Stimulated activated CD4-positive, alpha-beta T cell treated with anti-CD3 and anti-CD28 coated beads, Interleukin-1b, Interleukin-23, amount 100 ng/mL, for 24 hours (primary cell): ENCODE results near the gene FCRLB.
"Not testable (repeated sequence)": the region's sequence is repeated elsewhere in the genome, so short reads cannot be mapped to it uniquely, and the experiment has no call there.

Experiments used
- DNase-seq, 4 experiments: peaks; one replicate each; pipeline ENCODE4 v3.0.0-alpha.2; 2020; ENCODE audit warnings: low read depth in 4 of 4, low spot score in 1 of 4

The FCRLB gene

GRCh38 chr1:161718559-161719324, 2.6 kb upstream of the FCRLB start:
- DNase-seq = no peak

GRCh38 chr1:161719325-161719611, 2.1 kb upstream of the FCRLB start:
- no peak for DNase-seq

GRCh38 chr1:161720422-161720821, 922 bp upstream of the FCRLB start:
- DNase-seq = no peak

GRCh38 chr1:161721738-161722343, 497 bp downstream of the FCRLB start:
- no peak for DNase-seq

GRCh38 chr1:161722406-161722805, 1.1 kb downstream of the FCRLB start:
- DNase-seq = no peak

- DNase-seq = no peak
Observed at GRCh38 chr1:161723459-161724141, 2.3 kb downstream of the FCRLB start.

- not testable (repeated sequence) for DNase-seq
Observed at GRCh38 chr1:161725258-161725907, 4.0 kb downstream of the FCRLB start.

- DNase-seq = no peak
Observed at GRCh38 chr1:161725908-161726472, 4.6 kb downstream of the FCRLB start.

- DNase-seq = peak in 3 of 4 experiments; percentile 41 to 56 (median 53)
Observed at GRCh38 chr1:161726473-161727255, 5.3 kb downstream of the FCRLB start.

GRCh38 chr1:161727256-161727924, 6.0 kb downstream of the FCRLB start:
- DNase-seq = no peak

GRCh38 chr1:161728376-161729226, 7.3 kb downstream of the FCRLB start:
- no peak for DNase-seq

GRCh38 chr1:161730050-161730564, 8.8 kb downstream of the FCRLB start:
- peak in 1 of 4 experiments; percentile 34 for DNase-seq

- no peak for DNase-seq
Observed at GRCh38 chr1:161731241-161731640, 9.9 kb downstream of the FCRLB start.

GRCh38 chr1:161731981-161732718, 10.8 kb downstream of the FCRLB start:
- DNase-seq = no peak

- DNase-seq = no peak
Observed at GRCh38 chr1:161733526-161733925, 12.2 kb downstream of the FCRLB start.

GRCh38 chr1:161735837-161736236, 14.5 kb downstream of the FCRLB start:
- no peak for DNase-seq

- DNase-seq = no peak
Observed at GRCh38 chr1:161736335-161736969, 15.1 kb downstream of the FCRLB start.

GRCh38 chr1:161737625-161738024, 16.3 kb downstream of the FCRLB start:
- no peak for DNase-seq
